Activated naive CD4-positive, alpha-beta T cell treated with anti-CD3 and anti-CD28 coated beads for 36 hours (primary cell): ENCODE data around the gene CNOT2. TPM values are rescaled to one million over a fixed set of nuclear protein-coding genes. Genes with fewer than 3 reads are reported as not detected.

Source experiments
- CTCF ChIA-PET: fragments of 350-600 bp; sonication (Branson Sonifier 250); formaldehyde crosslinking; loops from one replicate; lab custom pipeline; 2021; ENCODE audit warnings: antibody characterized with exemption; lab: Charles Lee
- DNase-seq: peaks from one replicate; pipeline ENCODE4 v3.0.0-alpha.2; 2020
- H3K27ac Mint-ChIP-seq: one replicate; pipeline ENCODE4 v1.8.0; 2021; ENCODE audit warnings: mild to moderate bottlenecking, mixed read lengths
- H3K27me3 Mint-ChIP-seq: one replicate; pipeline ENCODE4 v1.8.0; 2021; ENCODE audit warnings: low read depth, mixed read lengths
- H3K36me3 Mint-ChIP-seq: one replicate; pipeline ENCODE4 v1.8.0; 2021; ENCODE audit warnings: low read depth, mixed read lengths
- H3K4me1 Mint-ChIP-seq: one replicate; pipeline ENCODE4 v1.8.0; 2021; ENCODE audit warnings: low read depth, mixed read lengths
- H3K4me3 Mint-ChIP-seq: one replicate; pipeline ENCODE4 v1.8.0; 2021; ENCODE audit warnings: mild to moderate bottlenecking, moderate library complexity, mixed read lengths
- H3K9me3 Mint-ChIP-seq: one replicate; pipeline ENCODE4 v1.8.0; 2021; ENCODE audit warnings: mixed read lengths
- intact Hi-C: fragments of 100-400 bp; cut with micrococcal nuclease; formaldehyde crosslinking; loops from one replicate; pipeline ENCODE4 v1.15.1; 2023
- total RNA-seq, 2 experiments: library from RNA; stranded (reverse); gene quantifications; one replicate each; pipeline ENCODE4 v1.2.3, GENCODE V29; 2021

Gene CNOT2
- 10 to 100 TPM; 66.0 to 66.2 TPM for total RNA-seq

GRCh38 chr12:70242695-70243509 is at the start of gene CNOT2:
Gene CNOT2 (plus strand): TSS chr12:70243433. CDS start chr12:70278227, 34,794 bp downstream.
- H3K27me3 Mint-ChIP-seq: no peaks in the 10 kb centered on the region
- CTCF ChIA-PET: no interaction called here
- no peaks in the 10 kb centered on the region for H3K9me3 Mint-ChIP-seq
- peak within 1 kb of the TSS; percentile 100 for H3K27ac Mint-ChIP-seq
- intact Hi-C loops: loop anchor here (1.0 to 10.0 kb wide), 13 partner anchors 24 to 1512 kb away; partner anchors contain the start of genes CCT2, CPSF6, FRS2 and KCNMB4
- peak; percentile 94 for DNase-seq
- peaks cover 30% of the 10 kb centered on the region for H3K36me3 Mint-ChIP-seq
- peaks cover 48% of the 10 kb centered on the region for H3K4me1 Mint-ChIP-seq
- peak within 1 kb of the TSS; percentile 99 for H3K4me3 Mint-ChIP-seq

GRCh38 chr12:70194076-70194475 is 49.2 kb upstream of the CNOT2 start:
- DNase-seq: no peak
- Mint-ChIP-seq H3K9me3 (no peaks in the 10 kb centered on the region), H3K4me1 (no peaks in the 10 kb centered on the region), H3K27ac (no peak overlapping the region), H3K36me3 (no peaks in the 10 kb centered on the region), H3K27me3 (no peaks in the 10 kb centered on the region), H3K4me3 (no peak overlapping the region)
- intact Hi-C loops: no loop called here
- CTCF ChIA-PET: no interaction called here

GRCh38 chr12:70196811-70197281 is 46.4 kb upstream of the CNOT2 start:
- no peaks in the 10 kb centered on the region for H3K36me3 Mint-ChIP-seq
- CTCF ChIA-PET: no interaction called here
- no peak overlapping the region for H3K4me3 Mint-ChIP-seq
- DNase-seq: no peak
- no peaks in the 10 kb centered on the region for H3K9me3 Mint-ChIP-seq
- H3K4me1 Mint-ChIP-seq: no peaks in the 10 kb centered on the region
- H3K27ac Mint-ChIP-seq: no peak overlapping the region
- no peaks in the 10 kb centered on the region for H3K27me3 Mint-ChIP-seq
- intact Hi-C loops: no loop called here

- Mint-ChIP-seq H3K9me3 (no peaks in the 10 kb centered on the region), H3K4me3 (no peak overlapping the region), H3K36me3 (no peaks in the 10 kb centered on the region), H3K4me1 (no peaks in the 10 kb centered on the region), H3K27me3 (no peaks in the 10 kb centered on the region), H3K27ac (no peak overlapping the region)
- no peak for DNase-seq
- intact Hi-C loops: no loop called here
- CTCF ChIA-PET: no interaction called here
Observed at GRCh38 chr12:70197345-70197744, 45.9 kb upstream of the CNOT2 start.

- DNase-seq: no peak
- H3K9me3 Mint-ChIP-seq: peaks cover 34% of the 10 kb centered on the region
- H3K27ac Mint-ChIP-seq: no peak overlapping the region
- CTCF ChIA-PET: no interaction called here
- peaks cover 16% of the 10 kb centered on the region for H3K36me3 Mint-ChIP-seq
- no peak overlapping the region for H3K4me3 Mint-ChIP-seq
- intact Hi-C loops: loop anchor here (10.0 kb wide), 1 partner anchor 361 kb away; no protein-coding TSS in a partner anchor
- no peaks in the 10 kb centered on the region for H3K27me3 Mint-ChIP-seq
- no peaks in the 10 kb centered on the region for H3K4me1 Mint-ChIP-seq
Observed at GRCh38 chr12:70213707-70214106, 29.5 kb upstream of the CNOT2 start.

GRCh38 chr12:70214972-70215617 is 28.1 kb upstream of the CNOT2 start:
- H3K27ac Mint-ChIP-seq: no peak overlapping the region
- CTCF ChIA-PET: no interaction called here
- no peaks in the 10 kb centered on the region for H3K27me3 Mint-ChIP-seq
- H3K9me3 Mint-ChIP-seq: peaks cover 22% of the 10 kb centered on the region
- peaks cover 16% of the 10 kb centered on the region for H3K36me3 Mint-ChIP-seq
- H3K4me3 Mint-ChIP-seq: no peak overlapping the region
- intact Hi-C loops: loop anchor here (10.0 kb wide), 1 partner anchor 360 kb away; no protein-coding TSS in a partner anchor
- no peak for DNase-seq
- no peaks in the 10 kb centered on the region for H3K4me1 Mint-ChIP-seq

GRCh38 chr12:70217416-70217815 is 25.8 kb upstream of the CNOT2 start:
- H3K27me3 Mint-ChIP-seq: no peaks in the 10 kb centered on the region
- H3K4me1 Mint-ChIP-seq: no peaks in the 10 kb centered on the region
- H3K27ac Mint-ChIP-seq: no peak overlapping the region
- no peak for DNase-seq
- intact Hi-C loops: loop anchor here (10.0 kb wide), 1 partner anchor 357 kb away; no protein-coding TSS in a partner anchor
- H3K36me3 Mint-ChIP-seq: peaks cover 16% of the 10 kb centered on the region
- H3K9me3 Mint-ChIP-seq: peaks cover 15% of the 10 kb centered on the region
- CTCF ChIA-PET: no interaction called here
- no peak overlapping the region for H3K4me3 Mint-ChIP-seq

- CTCF ChIA-PET: interaction anchor here (0.7 kb wide), 1 partner anchor 1914 kb away, joined by 3 read pairs; no protein-coding TSS in a partner anchor
- H3K4me3 Mint-ChIP-seq: no peak overlapping the region
- H3K4me1 Mint-ChIP-seq: no peaks in the 10 kb centered on the region
- no peak for DNase-seq
- intact Hi-C loops: no loop called here
- no peak overlapping the region for H3K27ac Mint-ChIP-seq
- peaks cover 2% of the 10 kb centered on the region for H3K36me3 Mint-ChIP-seq
- no peaks in the 10 kb centered on the region for H3K27me3 Mint-ChIP-seq
- H3K9me3 Mint-ChIP-seq: no peaks in the 10 kb centered on the region
Observed at GRCh38 chr12:70221626-70222025, 21.6 kb upstream of the CNOT2 start.

- no peak overlapping the region for H3K4me3 Mint-ChIP-seq
- no peaks in the 10 kb centered on the region for H3K27me3 Mint-ChIP-seq
- H3K4me1 Mint-ChIP-seq: no peaks in the 10 kb centered on the region
- no peaks in the 10 kb centered on the region for H3K9me3 Mint-ChIP-seq
- CTCF ChIA-PET: interaction anchor here (0.5 kb wide), 1 partner anchor 204 kb away, joined by 3 read pairs; no protein-coding TSS in a partner anchor
- no peak overlapping the region for H3K27ac Mint-ChIP-seq
- DNase-seq: no peak
- H3K36me3 Mint-ChIP-seq: no peaks in the 10 kb centered on the region
- intact Hi-C loops: no loop called here
Observed at GRCh38 chr12:70227911-70228310, 15.3 kb upstream of the CNOT2 start.

- intact Hi-C loops: no loop called here
Observed at GRCh38 chr12:70230934-70231606, 12.2 kb upstream of the CNOT2 start.

GRCh38 chr12:70236990-70237389 is 6.2 kb upstream of the CNOT2 start:
- no peaks in the 10 kb centered on the region for H3K27me3 Mint-ChIP-seq
- no peaks in the 10 kb centered on the region for H3K9me3 Mint-ChIP-seq
- H3K27ac Mint-ChIP-seq: no peak overlapping the region
- intact Hi-C loops: no loop called here
- CTCF ChIA-PET: no interaction called here
- H3K4me3 Mint-ChIP-seq: no peak overlapping the region
- H3K36me3 Mint-ChIP-seq: peaks cover 26% of the 10 kb centered on the region
- peaks cover 11% of the 10 kb centered on the region for H3K4me1 Mint-ChIP-seq
- DNase-seq: no peak

More at GRCh38 chr12:70230934-70231606, 12.2 kb upstream of the CNOT2 start:
- CTCF ChIA-PET: no interaction called here
- Mint-ChIP-seq H3K36me3 (no peaks in the 10 kb centered on the region), H3K4me3 (no peak overlapping the region), H3K4me1 (no peaks in the 10 kb centered on the region), H3K9me3 (no peaks in the 10 kb centered on the region), H3K27me3 (no peaks in the 10 kb centered on the region), H3K27ac (no peak overlapping the region)
- no peak for DNase-seq

- Mint-ChIP-seq H3K9me3 (no peaks in the 10 kb centered on the region), H3K27me3 (no peaks in the 10 kb centered on the region), H3K4me1 (peaks cover 28% of the 10 kb centered on the region), H3K4me3 (no peak overlapping the region), H3K27ac (peak overlapping the region; percentile 20), H3K36me3 (peaks cover 39% of the 10 kb centered on the region)
- CTCF ChIA-PET: no interaction called here
- intact Hi-C loops: loop anchor here (5.0 to 10.0 kb wide), 2 partner anchors 768 to 906 kb away; partner anchors contain the start of gene FRS2
- no peak for DNase-seq
Observed at GRCh38 chr12:70240673-70241072, 2.6 kb upstream of the CNOT2 start.
